H4 (cell line): ENCODE data around the gene SPATA31A5. TPM values are rescaled to one million over a fixed set of nuclear protein-coding genes. Genes with fewer than 3 reads are reported as not detected.
"Not testable (repeated sequence)": the region's sequence is repeated elsewhere in the genome, so short reads cannot be mapped to it uniquely, and the experiment has no call there.

Experiments
- DNase-seq: peaks from one replicate; pipeline ENCODE4 v3.0.0-alpha.2; 2015; ENCODE audit warnings: low spot score
- total RNA-seq: library from RNA; depleted of rRNA; stranded (reverse); fragments of >200 nt; shearing (Covaris generic); gene quantifications from 2 replicates; pipeline ENCODE4 v1.2.3, GENCODE V29; 2014; rRNA removed

The SPATA31A5 gene
- not detected in 2 replicates for total RNA-seq

- DNase-seq, result not testable (repeated sequence)
Measured at GRCh38 chr9:60914107-60914506, at the start of gene SPATA31A5. TSS of gene SPATA31A5 (plus strand) at chr9:60914407. CDS start at chr9:60914436, 29 bp downstream.

DNA sequence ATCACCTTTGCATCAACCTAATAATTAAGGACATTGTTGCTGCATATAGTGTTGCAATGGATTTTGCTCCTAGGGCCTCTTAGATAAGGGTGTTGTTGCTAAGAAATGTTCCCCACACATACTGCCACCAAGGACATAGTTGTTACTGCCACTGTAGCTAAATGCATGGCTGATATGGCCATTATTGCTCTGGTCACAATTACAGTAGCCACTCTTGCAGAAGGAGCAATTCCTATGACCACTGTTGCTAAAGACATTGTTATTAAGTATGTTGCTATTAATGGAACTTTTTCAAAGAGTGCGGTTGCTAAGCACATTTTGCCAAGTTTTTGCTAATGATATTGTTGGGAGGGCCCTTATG is 48.8 kb downstream of the SPATA31A5 start:
- not testable (repeated sequence) for DNase-seq

GRCh38 chr9:60966382-60966781 is 52.2 kb downstream of the SPATA31A5 start:
- DNase-seq, result not testable (repeated sequence)
